ENCODE results near the gene U2SURP.

The U2SURP gene

GRCh38 chr3:143089965-143090364, 88.6 kb downstream of the U2SURP start:
- H3K4me3 ChIP-seq, result no peak overlapping the region
- DNase-seq (ENCODE audit: low spot score), result no peak
- TF ChIP-seq CTCF (IDR thresholded peaks at IDR 0.05), result no peak
- H3K27ac ChIP-seq, result no peak overlapping the region

DNA sequence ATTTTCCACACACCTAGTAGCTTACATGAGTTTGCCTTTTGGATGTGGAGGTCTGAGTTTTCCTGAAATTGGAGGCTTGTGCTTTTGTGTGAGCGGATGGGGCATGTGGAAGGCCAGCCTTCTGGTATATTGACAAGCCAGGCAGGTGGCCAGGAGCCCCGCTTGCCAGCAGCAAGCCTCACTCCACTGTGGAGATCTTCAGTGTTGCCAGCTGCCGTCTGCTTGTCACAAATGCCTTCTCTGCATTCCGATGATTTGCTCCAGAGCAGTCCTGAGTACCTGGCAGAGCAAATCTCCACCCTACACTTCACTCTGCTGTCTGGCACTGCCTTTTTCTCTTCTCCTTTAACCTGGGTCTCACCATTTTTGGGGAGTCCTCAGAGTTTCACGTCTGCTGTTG, 89.1 kb downstream of the U2SURP start:
- H3K27ac ChIP-seq, result no peak overlapping the region
- TF ChIP-seq CTCF (IDR thresholded peaks at IDR 0.05), result no peak

GRCh38 chr3:143090976-143091837, 89.8 kb downstream of the U2SURP start:
- TF ChIP-seq CTCF (IDR thresholded peaks at IDR 0.05), result no peak
- DNase-seq (ENCODE audit: low spot score), result no peak
- Histone ChIP-seq H3K27ac (no peak overlapping the region), H3K4me3 (no peak overlapping the region)

More for the DNA sequence above, 89.1 kb downstream of the U2SURP start:
- H3K4me3 ChIP-seq, result no peak overlapping the region
- DNase-seq (ENCODE audit: low spot score), result no peak

DNA sequence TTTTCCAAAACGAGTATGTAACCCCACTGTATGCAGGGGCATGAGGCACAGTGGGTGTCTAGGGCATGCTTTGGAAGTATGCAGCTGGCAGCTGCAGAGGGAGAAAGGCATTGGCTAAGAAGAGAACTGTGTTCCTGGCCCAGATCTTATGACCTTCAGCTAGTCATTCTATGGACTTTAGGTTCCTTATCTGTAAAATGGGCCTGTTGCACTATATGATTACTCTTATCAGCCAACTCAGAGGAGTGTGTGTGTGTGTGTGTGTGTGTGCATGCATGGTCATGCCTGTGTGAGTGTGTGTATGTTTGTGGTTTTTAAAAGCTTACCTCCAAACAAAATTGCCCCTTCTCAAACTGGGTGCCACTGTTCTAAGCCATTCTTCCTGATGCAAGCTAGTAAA, 90.8 kb downstream of the U2SURP start:
- no peak for DNase-seq (ENCODE audit: low spot score)
- H3K4me3 ChIP-seq, result no peak overlapping the region
- TF ChIP-seq CTCF (IDR thresholded peaks at IDR 0.05), result no peak
- H3K27ac ChIP-seq, result no peak overlapping the region

DNA sequence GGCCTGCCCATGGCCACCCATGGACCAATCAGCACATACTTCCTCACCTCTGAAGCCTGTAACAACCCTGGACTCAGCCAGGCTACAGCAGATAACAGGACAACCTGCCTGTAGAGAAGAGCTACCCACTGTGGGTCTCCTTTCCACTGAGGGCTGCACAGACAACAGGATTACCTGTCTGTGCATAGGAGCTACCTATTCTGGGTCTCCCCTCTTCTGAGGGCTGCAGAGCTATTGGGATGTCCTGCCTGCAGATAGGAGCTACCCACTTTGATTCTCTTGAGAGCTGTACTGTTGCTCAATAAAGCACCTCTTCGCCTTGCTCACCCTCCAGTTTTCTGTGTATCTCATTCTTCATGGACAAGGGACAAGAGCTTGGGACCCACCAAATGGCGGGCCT, 94.4 kb downstream of the U2SURP start:
- no peak for DNase-seq (ENCODE audit: low spot score)
- TF ChIP-seq CTCF (IDR thresholded peaks at IDR 0.05), result no peak

GRCh38 chr3:143098032-143098764, 96.8 kb downstream of the U2SURP start:
- TF ChIP-seq CTCF (IDR thresholded peaks at IDR 0.05), result no peak
- DNase-seq (ENCODE audit: low spot score), result no peak
- Histone ChIP-seq H3K27ac (no peak overlapping the region), H3K4me3 (no peak overlapping the region)

More for the DNA sequence above, 94.4 kb downstream of the U2SURP start:
- no peak overlapping the region for H3K27ac ChIP-seq
- H3K4me3 ChIP-seq, result no peak overlapping the region

Measured in coronary artery (tissue), 2 donors.